T-helper 2 cell treated with Interferon-gamma antibody and Interleukin-4, amounts not matched to agents 100 ng/mL and 5 ng/mL, for 36 hours (primary cell): ENCODE data around the gene RAD50. TPM values are rescaled to one million over a fixed set of nuclear protein-coding genes. Genes with fewer than 3 reads are reported as not detected.

Experiments used
- intact Hi-C: fragments of 100-400 bp; cut with micrococcal nuclease; formaldehyde crosslinking; loops from one replicate; pipeline ENCODE4 v1.15.1; 2023
- total RNA-seq: library from RNA; stranded (reverse); gene quantifications from 2 replicates; pipeline ENCODE4 v1.2.3, GENCODE V29; 2022

The RAD50 gene
- total RNA-seq, 1 donor from 2014 or later, result 32.3 TPM

- intact Hi-C loops, result no loop called here
These were observed 101.9 kb downstream of the RAD50 start for GRCh38 chr5:132658381-132659302.

DNA sequence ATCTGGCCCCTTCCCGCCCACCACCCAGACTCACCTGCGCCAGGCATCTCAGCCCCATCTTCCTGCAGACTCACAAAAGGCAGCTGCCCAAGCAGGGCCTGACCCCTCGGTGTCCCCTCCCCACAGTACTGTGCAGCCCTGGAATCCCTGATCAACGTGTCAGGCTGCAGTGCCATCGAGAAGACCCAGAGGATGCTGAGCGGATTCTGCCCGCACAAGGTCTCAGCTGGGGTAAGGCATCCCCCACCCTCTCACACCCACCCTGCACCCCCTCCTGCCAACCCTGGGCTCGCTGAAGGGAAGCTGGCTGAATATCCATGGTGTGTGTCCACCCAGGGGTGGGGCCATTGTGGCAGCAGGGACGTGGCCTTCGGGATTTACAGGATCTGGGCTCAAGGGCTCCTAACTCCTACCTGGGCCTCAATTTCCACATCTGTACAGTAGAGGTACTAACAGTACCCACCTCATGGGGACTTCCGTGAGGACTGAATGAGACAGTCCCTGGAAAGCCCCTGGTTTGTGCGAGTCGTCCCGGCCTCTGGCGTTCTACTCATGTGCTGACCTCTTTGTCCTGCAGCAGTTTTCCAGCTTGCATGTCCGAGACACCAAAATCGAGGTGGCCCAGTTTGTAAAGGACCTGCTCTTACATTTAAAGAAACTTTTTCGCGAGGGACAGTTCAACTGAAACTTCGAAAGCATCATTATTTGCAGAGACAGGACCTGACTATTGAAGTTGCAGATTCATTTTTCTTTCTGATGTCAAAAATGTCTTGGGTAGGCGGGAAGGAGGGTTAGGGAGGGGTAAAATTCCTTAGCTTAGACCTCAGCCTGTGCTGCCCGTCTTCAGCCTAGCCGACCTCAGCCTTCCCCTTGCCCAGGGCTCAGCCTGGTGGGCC lies 103.1 kb downstream of the RAD50 start:
- intact Hi-C loops, result no loop called here

DNA sequence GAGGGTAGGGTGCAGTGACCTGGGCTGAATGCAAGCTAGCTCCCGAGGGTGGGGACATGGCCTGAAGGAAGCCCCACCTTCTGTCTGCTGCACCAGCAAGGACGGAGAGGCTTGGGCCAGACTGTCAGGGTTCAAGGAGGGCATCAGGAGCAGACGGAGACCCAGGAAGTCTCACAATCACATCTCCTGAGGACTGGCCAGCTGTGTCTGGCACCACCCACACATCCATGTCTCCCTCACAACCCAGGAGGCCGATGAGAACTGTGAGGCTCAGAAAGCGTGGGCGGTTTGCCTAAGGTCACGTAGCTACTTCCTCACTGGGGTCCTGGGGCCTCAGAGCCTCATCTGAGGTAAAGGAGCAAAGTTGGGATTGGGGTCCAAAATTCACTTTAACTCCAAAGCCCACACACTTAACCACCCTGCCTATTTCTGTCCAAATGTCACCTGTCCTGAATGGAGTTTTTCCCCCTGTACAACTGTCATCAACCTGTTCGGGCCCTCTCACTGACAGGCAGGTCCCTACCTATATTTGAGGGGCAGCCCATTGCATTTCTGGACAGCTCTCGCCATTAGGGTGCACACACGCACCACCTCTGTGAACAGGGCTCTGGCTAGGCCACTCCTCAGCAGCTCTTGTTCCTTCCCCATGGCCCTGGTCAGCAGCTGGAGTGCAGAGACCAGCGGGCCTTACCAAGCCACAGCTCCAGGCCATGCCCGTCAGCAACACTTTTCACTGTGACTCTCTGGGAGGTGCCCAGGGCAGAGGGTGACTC lies 104.6 kb downstream of the RAD50 start:
- intact Hi-C loops, result loop anchor here (2.0 kb wide), 1 partner anchor 27 kb away; no protein-coding TSS in a partner anchor

GRCh38 chr5:132662004-132662401 lies 105.2 kb downstream of the RAD50 start:
- intact Hi-C loops, result loop anchor here (2.0 kb wide), 1 partner anchor 27 kb away; no protein-coding TSS in a partner anchor

GRCh38 chr5:132662925-132663770 lies 106.4 kb downstream of the RAD50 start:
- intact Hi-C loops, result loop anchor here (2.0 kb wide), 1 partner anchor 26 kb away; no protein-coding TSS in a partner anchor

DNA sequence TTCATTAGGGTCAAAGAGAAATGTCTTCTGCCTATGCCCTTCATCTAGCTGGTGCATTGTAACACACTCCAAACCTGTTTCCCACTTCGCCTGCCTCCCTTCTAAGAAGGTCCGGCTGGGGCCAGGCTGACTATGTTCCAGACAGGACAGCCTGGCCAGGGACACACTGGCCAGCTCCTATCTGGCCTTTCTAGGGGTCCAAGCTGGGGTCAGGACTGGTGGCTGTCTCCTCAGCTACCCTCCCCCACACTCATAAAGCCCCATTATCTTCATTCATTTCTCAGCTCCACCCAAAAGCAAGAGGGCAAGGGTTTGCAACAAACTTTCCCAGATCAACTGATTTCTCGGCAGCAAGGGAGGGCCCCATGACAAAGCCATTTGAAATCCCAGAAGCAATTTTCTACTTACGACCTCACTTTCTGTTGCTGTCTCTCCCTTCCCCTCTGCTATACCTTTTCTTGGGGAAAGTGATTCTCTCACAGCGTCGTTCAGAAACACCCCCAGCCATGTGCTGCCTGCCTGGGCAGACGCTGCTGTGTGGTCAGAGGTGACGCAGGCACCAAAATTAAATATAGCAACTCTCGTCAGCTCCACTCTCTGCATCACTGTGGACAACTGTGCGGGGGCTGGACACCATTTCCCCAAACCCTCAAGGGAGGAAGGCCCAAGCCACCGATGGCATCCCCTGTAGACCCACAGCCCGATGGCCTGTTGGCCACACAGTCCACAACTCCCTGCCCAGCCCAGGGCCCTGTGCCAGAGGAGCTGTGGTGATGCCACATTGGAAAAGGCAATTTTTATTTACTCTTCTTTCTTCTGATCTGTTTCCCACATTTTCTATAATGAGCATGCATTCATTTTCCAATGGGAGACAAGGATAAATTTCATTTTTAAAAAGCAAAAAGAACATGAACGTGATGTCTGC lies 107.3 kb downstream of the RAD50 start:
- intact Hi-C loops, result loop anchor here (2.0 kb wide), 1 partner anchor 25 kb away; no protein-coding TSS in a partner anchor

- intact Hi-C loops, result no loop called here
These were observed 108.0 kb downstream of the RAD50 start for GRCh38 chr5:132664696-132665209.

DNA sequence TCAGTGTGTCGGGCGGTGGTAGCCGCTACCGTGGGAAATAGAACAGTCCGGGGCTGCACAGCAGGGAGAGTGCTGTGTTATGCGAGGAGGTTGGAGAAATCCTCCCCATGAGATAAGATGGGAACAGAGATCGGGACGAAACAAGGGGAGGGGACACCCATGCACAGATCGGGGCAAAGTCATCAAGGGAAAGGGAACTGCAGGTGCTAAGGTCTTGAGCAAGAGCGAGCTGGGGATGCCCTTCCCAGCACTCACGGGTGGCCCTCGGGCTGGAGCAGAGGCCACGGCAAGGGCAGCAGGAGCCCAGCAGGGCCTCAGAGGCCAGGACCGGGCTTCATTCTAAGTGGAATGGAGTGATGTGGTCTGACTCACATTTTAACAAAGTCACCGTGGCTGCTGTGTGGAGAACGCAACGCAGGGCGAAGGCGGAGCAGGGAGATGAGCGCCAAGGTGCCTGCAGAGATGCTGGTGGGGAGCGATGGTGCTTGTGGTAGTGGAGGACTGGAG lies 108.8 kb downstream of the RAD50 start:
- intact Hi-C loops, result no loop called here

DNA sequence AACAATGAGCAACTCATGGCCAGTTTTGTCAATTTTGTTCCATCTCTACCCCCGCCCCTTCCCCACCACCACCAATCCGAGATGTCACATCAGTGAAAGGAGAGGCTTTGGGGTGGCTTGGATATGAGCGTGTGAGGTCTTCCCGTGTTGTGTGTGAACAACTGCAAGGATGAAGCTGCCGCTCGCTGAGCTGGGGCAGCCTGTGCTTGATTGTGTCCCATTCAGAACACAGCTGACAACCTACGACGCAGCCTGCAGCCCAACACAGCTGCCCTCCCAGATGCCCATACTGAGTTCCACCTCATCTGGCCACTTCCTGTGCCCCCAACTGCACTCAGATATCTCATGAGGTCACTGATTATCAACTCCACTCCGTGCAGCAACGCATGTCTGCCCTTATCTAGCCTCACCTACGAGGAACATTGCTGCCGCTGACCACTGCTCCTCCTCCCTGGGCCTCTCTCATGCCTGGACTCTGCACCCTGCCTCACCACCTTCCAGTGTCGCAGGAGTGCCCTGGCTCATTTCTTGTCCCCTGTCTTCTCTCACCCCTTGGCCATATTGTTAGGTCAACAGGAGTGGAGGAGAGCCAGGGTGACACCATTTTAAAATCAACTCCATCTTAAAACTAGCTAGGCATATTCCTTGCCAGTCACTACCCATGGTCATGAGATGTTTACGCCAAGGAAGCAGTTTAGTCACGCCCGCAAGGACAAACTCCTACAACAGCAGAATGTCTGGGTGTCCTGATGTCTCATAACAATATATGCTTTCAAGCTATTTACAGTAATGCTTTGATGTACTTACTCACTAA lies 109.7 kb downstream of the RAD50 start:
- intact Hi-C loops, result no loop called here

GRCh38 chr5:132667309-132667708 lies 110.5 kb downstream of the RAD50 start:
- intact Hi-C loops, result no loop called here

DNA sequence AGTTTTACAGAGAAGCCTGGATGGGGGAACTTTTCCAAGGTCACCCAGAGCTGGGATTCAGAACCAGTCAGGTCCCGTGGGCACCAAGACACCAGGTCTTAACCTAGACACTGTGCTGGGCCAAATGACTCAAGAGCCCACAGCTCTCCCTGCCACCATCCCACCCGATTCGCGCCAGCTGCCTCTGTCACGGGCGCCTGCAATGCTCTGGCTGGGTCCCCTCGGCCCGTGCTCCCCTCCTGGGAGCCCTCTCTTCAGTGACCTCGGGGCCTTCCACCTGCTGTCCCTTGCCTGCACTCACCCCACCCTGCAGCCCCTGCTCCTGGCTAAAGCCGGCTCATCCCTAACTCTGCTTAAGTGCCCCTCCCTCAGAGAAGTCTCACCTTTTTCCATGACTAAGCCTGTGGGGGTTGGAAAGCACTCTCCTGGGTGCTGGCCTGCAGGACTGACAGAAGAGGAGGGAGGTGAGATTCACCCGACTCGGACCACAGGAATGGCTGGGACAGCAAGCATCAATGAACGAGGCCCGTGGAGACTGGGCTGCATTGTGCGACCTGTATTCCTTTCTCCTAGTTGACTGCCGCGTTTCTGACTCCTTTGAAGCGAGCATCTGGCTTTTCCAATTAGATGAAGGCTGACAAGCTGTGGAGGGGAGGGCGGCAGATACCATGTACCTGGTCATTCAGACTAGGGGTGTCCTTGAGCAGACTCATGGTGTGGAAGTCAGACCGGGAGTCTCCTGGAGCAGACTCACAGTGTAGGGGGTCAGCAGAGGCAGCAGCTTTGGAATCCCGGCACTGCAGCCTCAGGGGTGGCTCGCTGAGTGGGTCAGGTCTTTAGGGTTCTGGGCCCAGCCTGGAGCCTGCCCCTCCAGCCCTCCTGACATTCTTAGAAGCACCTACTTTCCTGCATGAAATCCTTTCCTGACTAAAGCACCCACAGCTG lies 111.3 kb downstream of the RAD50 start:
- intact Hi-C loops, result no loop called here

DNA sequence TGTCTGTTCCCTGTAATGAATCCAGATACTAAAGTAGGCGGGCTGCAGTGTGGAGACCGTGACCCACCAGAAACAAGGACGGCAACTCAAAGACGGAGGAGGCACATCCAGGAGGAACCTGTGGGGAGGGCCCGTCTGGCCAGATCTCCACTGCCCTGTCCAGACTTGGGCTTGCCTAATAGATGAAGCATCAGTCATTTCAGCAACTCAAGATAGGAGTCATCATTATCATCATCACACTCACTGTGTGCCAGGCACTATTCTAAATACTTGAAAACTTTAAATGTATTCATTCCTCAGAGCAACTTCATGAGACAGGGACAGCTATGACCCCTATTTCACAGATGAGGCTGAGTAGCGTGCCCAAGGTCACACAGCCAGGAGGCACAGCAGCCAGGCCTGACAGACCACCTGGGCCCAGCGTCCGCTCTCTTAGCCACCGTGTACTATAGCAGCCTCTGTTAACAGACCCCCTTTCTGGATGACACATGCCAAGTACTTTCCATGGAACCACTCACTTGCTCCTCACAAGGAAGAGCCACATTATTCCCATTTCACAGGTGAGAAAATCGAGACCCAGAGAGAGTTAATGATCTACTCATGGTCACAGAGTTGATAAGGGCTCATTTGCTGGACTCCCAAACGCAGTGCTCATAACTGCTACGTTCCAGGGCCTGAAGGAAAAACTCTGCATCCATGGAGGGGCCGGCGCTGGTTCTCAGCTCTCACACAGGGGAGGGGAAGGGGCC lies 112.1 kb downstream of the RAD50 start:
- intact Hi-C loops, result no loop called here

GRCh38 chr5:132669455-132669820 lies 112.7 kb downstream of the RAD50 start:
- intact Hi-C loops, result no loop called here

DNA sequence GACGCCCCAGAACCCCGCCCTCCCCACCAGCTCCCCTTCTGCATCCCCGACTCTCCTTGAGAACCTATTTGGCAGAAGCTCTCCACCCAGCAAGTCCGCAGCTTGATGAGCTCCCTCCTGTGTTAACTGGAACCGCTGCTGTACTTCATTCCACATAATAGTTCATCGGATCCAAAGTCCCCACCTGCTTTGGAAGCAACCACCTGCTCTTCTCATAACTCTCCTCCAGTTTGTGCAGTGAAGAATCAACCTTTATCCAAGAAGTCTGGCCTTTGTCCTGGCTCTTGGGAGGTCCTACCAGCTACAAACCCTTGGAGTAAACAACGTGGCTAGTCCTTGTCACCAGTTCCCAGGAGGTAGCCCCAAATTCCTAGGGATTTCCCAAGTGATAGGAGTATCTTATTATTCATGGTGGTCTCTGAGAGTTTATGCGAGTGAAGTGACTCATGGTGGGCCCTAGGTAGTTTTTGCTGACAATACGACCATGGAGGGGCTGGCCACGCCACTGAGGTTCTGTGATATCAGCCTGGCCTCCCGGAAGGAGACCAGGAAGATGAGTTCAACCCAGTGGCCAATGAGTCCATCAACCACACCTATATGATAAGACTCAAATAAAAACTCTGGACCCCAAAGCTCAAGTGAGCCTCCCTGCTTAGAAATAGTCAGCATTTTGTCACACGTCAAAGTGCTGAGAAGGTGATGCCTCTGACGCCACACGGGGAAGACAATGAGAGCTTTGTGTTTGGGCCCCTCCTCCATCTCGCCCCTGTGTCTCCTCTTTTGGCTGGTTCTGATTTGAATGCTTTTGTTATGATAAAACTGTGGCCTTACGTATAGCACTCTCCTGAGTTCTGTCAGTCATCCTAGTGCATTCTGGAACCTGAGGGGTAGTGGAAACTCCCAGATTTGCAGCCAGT lies 113.4 kb downstream of the RAD50 start:
- intact Hi-C loops, result loop anchor here (5.0 kb wide), 1 partner anchor 33 kb away; no protein-coding TSS in a partner anchor

GRCh38 chr5:132671000-132671399 lies 114.2 kb downstream of the RAD50 start:
- intact Hi-C loops, result loop anchor here (5.0 kb wide), 1 partner anchor 34 kb away; no protein-coding TSS in a partner anchor
